Fibroblast of skin of back (primary cell): ENCODE results near the gene ADAMTSL3. TPM values are rescaled to one million over a fixed set of nuclear protein-coding genes. Genes with fewer than 3 reads are reported as not detected.

Experiments used
- DNase-seq: peaks from one replicate; pipeline ENCODE4 v3.0.0-alpha.2; 2013
- polyA plus RNA-seq, 2 experiments: library from polyadenylated mRNA; unstranded; fragments of 120-200 nt; gene quantifications; one replicate each; pipeline ENCODE4 v1.2.1, GENCODE V29; 2013; ENCODE audit not compliant: insufficient read length in 2 of 2

Gene ADAMTSL3, protein sequence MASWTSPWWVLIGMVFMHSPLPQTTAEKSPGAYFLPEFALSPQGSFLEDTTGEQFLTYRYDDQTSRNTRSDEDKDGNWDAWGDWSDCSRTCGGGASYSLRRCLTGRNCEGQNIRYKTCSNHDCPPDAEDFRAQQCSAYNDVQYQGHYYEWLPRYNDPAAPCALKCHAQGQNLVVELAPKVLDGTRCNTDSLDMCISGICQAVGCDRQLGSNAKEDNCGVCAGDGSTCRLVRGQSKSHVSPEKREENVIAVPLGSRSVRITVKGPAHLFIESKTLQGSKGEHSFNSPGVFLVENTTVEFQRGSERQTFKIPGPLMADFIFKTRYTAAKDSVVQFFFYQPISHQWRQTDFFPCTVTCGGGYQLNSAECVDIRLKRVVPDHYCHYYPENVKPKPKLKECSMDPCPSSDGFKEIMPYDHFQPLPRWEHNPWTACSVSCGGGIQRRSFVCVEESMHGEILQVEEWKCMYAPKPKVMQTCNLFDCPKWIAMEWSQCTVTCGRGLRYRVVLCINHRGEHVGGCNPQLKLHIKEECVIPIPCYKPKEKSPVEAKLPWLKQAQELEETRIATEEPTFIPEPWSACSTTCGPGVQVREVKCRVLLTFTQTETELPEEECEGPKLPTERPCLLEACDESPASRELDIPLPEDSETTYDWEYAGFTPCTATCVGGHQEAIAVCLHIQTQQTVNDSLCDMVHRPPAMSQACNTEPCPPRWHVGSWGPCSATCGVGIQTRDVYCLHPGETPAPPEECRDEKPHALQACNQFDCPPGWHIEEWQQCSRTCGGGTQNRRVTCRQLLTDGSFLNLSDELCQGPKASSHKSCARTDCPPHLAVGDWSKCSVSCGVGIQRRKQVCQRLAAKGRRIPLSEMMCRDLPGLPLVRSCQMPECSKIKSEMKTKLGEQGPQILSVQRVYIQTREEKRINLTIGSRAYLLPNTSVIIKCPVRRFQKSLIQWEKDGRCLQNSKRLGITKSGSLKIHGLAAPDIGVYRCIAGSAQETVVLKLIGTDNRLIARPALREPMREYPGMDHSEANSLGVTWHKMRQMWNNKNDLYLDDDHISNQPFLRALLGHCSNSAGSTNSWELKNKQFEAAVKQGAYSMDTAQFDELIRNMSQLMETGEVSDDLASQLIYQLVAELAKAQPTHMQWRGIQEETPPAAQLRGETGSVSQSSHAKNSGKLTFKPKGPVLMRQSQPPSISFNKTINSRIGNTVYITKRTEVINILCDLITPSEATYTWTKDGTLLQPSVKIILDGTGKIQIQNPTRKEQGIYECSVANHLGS (N-terminal part only)
- 0.18 TPM for polyA plus RNA-seq (2013, experiment 1 of 2; ENCODE audit: insufficient read length)
- 0.55 TPM for polyA plus RNA-seq (2013, experiment 2 of 2; ENCODE audit: insufficient read length)

DNA sequence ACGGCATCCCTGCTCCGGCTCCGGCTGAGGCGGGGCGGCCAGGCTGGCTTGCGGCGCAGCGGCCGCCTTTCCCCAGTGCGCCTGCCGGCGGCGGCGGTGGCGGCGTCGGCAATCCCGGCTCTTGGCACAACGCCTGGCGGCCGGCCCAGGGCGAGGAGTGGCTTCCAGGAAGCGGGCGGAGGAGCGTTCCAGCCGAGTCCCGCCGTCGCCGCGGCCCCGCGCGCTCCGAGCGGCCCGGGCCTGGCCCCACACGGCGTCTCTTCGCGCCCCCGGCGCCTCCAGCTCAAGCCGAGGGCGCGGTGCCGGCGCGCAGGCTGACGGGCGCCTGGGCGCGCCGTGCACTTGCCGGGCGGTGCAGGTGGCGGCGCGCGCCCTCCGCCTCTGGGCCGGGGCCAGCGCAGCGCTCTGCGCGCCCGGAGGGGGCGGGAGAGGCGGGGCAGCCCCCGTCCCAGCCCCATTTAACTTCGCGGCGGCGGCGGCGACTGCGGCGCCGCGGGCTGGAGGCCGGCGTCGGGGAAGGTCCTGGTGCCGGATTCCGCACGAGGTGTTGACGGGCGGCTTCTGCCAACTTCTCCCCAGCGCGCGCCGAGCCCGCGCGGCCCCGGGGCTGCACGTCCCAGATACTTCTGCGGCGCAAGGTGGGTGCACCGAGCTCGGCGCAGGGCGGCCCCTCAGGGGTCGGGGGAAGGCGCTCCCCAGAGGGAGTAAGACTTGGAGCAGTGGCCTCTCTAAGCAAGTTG is at the start of gene ADAMTSL3:
TSS of gene ADAMTSL3 (plus strand) at position 485 of the 740 bp plus-strand sequence. CDS start 1,639 bp downstream, outside the sequence.
- peak; percentile 71 for DNase-seq

DNA sequence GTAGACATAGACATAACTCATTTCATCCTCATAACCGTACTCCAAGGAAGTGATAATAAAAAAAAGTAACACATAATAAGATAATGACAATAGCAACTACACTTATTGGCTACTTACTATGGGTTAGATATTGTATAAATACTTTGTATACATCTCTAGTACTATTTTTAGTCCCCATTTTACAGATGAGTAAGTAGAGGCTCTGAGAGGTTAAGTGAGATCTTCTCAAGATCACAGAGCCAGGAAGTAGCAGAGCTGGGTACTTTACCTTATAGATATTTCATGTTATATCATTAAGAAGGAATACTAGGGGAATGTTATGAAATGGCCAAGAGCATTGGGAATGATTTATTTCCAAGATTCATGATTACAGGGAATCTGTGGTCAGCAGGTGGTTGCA is 49.4 kb upstream of the ADAMTSL3 start:
- no peak for DNase-seq

DNA sequence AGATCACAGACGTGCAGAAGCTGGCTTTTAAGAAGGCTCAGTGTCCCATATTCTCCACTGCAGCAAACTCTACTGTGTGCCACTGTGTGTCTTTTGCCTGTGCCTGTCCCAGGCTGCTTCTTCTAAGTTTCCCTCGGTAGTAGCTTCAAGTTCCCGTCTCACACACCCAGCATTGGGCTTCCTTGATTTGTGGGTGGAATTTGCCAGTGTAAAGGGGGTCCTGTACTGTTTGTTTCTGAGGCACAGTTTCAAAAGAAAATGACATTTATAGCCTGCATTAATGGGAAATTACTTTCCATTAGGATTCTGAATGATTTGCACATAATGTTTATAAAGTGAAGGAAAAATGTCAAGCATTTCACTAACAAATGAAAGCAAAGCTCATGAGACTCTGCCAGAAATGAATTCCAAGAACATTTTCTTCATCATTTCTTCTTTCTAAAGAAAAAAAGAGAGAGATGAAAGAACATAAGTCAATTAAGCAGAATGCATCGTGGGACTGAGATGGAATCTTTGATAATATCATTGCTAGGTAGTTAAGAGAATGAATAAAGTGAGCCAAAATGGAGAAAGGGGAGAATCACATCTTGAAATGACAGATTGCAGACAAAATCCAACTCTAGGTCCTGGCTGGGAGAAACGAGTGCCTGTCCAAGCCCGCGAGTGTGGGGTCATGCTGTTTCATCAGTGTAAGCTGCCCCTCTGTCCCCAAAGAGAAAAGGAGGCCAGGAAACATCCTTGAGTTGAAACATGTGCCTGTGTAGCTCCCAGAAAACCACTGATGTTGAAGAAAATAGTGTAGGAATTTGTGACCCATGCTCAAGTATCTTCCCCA is 48.6 kb upstream of the ADAMTSL3 start:
- DNase-seq = no peak

DNA sequence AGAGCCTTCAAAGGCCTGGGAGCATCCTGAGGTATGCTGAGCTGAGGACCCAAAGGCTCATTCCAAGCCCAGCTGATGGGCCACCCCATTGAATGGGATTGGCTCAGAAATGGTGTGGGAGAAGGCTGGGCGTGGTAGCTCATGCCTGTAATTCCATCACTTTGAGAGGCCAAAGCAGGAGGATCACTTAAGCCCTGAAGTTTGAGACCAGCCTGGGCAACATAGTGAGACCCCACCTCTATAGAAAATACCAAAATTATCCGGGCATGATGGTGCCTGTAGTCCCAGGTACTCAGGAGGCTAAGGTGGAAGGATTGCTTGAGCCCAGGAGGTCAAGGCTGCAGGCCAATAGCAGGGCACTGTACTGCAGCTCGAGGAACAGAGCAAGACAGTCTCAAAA is 43.8 kb upstream of the ADAMTSL3 start:
- DNase-seq = no peak

DNA sequence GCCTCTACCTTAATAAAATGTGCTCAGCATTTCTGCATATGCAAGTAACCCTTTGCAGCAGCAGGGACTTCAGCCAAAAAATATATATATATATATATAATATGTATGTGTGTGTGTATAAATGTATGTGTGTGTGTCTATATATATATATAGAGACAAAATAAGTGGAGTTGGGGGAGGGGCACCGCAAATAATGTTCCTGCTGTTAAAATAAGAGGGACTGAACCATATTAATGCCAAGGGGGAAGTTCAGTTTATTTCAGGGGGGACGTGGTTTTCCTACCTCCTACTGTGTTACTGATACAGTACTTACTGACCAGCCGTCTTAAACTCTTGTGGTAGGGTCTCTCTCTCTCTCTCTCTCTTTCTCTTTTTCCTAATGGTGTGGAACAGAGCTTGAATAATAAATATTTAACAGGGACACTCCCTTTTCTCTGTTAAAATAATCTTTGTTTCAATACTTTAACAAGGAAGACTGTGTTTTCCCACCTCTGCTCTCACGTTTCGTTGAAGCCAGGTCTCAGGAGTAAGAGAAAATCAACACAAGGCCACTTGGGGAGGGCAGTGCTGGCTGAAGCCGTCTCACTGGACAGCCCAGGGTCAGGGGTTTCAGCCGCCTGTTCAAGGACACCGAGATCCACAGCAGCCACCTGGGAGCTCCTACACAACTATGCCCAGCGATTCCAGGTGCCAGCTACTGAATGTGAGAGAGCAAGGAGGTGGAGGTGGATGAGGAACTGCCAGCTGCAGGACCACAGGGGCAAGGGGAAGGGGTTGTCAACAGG is 42.8 kb upstream of the ADAMTSL3 start:
- no peak for DNase-seq

DNA sequence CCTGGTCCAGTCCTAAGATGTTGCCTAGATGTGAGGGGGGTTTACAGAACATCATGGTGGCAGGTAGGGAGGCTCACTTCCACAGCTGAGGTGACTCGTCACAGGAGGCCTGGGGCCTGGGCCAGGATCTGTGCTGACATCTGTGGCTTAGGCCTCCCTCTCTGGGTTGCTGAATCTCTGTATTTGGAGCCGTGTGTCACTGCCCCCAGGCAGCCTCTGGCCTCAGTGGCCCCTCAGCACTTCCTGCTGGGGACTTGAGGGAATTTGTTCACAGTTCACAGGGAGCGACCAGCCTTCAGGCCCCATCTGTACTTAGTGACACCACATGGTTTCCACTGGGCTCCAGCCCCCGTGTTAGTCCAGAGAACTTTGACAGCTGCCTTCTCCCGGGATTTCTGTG is 41.7 kb upstream of the ADAMTSL3 start:
- DNase-seq = no peak

DNA sequence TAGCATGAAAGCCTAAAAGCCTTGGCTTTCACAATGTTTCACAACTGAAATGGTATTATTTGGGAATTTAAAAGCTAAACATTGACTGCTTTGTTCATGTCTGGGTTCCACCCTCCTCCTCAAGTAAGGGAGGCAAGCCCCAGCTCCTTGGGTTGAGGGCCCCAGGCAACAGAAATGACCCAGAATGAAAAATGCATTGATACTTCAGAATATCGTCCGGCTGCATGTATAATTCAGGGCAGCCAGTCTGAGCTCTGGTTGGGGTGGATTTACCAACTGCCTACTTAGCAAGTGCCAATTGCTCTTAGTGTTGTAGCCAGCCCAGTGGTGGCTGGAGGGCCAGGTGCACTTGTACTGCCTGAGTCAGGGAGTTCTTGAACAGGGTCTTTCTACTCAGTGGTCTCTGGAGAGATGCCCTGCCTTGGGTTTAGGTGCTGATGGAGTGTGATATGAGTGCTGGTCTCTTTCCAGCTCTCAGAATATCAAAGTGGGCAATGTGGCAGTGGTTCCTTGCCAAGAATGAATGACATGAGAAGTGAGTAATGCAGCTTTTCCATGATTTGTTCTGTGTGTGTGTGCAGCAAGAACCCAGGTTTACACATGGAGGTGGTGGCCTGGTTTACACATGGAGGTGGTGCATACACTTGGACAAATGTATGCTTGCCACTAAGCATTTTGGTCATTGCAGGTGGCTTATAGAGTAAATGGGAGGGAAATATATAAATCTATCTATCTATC is 40.9 kb upstream of the ADAMTSL3 start:
- DNase-seq = no peak

DNA sequence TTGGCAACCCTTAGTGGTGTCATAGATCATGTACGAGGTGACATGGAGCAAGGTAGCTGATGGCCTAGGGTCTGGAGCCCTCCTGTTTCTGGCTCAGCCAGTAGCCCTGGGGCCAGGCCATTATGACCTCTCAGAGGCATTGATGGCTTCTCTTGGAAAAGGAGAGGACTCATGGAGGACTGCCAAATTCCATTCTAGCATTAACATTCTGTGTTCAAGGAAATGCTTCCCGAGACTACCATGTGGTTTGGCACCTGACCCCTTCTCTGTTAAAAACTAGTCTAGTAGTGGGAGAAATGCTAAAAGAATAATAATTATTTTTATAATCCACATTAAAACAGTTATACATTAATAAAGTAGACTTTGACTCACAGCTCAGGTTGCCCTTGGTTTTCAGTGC is 40.2 kb upstream of the ADAMTSL3 start:
- DNase-seq = peak; percentile 12

DNA sequence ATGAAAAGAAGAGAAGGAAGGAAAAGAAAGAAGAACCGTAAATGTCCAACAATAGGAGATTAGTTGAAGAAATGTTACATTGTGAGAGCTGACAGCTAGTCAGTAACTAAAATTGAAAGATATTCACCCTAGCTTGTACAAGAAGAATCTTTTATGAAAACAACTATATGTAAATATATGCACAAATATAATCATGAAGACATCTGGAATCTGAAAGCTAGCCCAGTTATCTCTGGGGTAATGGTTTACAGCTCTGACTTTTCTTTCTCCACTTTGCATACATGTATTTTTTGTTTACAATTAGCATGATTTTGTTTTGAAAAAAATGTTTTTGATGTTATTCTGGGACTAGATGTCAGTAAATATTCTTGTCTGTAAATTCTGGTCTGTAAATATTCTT is 37.1 kb upstream of the ADAMTSL3 start:
- DNase-seq = no peak

DNA sequence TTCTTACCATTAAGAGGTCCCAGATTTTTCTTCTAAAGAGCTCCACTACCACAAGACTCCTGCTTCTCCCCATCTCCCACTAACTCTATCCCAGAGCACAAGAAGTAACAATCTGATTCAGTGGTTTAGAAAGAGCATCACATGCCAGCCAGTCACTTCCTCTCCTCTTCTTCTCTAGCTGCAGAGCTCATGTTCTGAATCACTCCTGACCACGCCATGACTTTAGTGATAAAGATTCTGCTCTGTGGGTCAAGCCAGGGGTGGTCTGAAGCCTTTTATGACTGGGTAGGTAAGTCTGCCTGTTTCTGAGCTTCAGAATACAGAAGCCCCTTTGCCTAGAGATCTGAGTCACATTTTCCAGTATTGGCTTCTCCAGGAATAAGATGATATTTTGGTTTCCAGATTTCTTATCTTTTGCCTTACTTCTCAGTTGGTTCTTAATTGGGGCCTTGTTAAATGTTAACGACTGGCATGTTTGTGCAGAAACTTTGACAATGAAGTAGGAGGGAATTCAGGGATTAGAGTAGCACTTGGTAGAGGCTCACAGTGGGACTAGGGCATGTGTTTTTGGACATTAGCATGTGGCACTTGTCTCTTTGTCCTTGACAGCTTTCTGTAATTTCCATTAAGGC is 27.6 kb upstream of the ADAMTSL3 start:
- DNase-seq = peak; percentile 41

DNA sequence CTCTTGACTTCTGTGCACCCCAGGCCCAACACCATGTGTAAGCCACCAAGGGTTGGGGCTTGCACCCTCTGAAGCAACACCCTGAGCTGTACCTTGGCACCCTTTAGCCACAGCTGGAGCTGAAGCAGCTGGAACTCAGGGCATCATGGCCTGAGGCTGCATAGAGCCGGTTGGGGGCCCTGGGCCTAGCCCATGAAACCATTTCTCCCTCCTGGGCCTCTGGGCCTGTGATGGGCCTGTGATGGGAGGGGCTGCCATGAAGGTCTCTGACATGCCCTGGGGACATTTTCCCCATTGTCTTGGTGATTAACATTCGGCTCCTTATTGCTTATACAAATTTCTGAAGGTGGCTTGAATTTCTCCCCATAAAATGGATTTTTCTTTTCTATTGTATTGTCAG is 22.4 kb upstream of the ADAMTSL3 start:
- DNase-seq = no peak

DNA sequence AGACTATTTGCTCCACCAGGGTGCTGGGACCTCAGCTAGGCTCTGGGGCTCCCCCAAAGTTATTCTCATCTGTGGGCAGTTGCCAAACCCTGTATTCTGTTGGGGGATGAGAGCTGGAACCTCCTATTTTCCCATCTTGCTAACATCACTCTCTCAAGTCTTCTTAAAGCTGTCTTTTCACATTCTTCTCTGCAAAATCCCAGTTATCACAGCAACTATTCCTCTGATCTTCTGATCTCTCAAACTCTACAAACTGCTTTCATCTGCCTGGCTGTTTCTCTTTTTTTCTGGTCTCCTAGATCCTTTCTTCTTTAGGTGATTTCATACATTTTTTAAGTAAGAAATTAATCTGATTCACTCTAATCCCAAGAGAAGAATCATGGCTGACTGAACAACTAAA is 10.7 kb upstream of the ADAMTSL3 start:
- DNase-seq = no peak

DNA sequence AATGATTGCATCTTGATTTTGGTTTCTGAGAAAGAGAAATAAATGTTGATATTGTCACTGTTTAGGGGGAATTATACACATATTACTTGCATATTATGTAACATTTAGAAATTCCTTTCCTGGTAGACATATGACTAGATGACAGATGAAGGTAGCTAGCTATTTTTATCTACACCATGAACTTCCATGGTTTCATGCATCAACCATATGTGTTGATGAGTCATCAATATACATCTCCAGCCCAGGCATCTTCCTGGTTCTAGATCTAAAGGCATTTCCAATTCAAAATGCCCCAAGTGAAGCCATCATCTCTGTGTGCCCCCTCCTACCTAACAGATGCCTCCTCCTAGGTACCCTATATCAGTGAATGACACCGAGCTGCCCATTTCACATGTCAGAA is 9.5 kb upstream of the ADAMTSL3 start:
- no peak for DNase-seq

DNA sequence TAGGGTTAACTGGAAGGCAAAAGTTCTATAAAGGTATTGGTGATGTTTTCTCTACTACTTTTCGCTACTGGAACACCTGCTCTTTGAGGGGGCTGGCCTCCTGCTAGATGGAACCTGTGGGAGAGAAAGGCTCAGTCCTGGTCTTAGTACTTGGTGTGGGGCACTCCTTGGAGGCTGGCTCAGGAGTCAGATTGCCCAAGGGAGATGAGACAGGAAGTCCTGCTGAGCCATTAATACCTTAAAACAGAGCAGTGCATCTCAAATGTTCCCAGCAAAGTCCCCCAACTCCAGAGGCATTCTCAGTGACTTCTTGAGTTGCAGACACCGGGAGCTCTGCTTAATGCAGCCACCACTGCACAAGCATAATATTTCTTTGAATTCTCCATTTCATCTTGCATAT is 3.1 kb upstream of the ADAMTSL3 start:
- no peak for DNase-seq

DNA sequence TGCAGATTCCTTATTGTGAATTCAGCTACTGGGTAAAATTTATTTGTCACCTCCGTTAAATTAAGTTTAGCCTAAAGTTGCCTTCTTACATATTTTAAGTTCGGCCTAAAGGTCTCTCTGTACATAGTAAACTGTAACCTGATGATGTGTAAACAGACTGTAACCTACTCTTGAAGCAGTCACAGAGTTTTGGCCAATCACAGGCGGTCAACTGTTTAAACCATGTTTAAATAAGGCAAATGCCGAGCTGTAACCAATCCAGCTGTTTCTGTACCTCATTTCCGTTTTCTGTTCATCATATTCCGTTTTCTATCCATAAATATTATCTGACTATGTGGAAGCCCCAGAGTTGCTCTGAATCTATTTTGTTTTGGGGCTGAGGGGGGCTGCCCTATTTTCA is 2.4 kb upstream of the ADAMTSL3 start:
- DNase-seq = no peak

DNA sequence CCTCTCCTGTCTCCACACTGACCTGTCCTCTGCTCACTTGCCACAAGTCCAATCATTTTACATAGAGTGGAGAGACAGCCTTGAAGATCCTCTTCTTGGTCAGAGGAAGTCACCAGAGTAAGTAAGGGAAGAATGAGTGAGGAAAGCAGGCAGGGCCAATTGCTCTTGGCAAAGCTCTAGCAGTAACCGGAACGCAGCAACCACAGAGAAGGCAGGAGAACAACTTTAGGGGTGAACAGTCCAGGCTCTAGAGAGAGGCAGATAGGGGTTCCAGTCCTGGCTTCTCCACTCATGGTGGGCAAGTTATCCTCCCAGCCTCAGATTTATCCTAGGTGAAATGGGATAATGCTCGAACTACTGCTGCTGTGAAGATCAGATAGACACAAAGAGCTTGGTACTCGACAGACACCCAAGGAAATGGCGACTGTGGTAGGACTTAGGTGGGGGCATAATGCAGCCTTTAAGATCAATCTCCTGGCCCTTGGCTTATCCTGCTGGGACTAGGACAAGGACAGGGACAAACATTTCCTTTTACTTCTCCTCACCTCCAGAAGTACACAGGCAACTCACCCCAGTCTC is 1.2 kb upstream of the ADAMTSL3 start:
- DNase-seq = no peak

DNA sequence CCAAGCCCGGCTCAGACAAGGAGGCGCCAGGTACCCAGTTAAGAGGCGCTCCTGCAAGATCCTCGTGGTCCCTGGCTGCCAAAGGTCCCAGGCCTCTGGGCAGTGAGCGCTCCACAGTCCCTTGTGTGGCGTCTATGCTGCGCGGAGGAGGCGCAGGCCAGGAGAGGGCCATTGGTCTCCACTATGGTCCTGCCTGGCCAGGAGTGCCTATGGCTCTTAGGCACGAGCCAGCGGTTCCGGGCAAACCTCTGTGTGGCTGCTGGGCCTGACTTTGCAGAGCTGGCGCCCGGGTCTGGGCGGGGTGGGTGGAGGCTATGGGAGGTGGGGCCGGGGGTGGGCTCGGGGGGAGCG is 660 bp upstream of the ADAMTSL3 start:
- DNase-seq = no peak

DNA sequence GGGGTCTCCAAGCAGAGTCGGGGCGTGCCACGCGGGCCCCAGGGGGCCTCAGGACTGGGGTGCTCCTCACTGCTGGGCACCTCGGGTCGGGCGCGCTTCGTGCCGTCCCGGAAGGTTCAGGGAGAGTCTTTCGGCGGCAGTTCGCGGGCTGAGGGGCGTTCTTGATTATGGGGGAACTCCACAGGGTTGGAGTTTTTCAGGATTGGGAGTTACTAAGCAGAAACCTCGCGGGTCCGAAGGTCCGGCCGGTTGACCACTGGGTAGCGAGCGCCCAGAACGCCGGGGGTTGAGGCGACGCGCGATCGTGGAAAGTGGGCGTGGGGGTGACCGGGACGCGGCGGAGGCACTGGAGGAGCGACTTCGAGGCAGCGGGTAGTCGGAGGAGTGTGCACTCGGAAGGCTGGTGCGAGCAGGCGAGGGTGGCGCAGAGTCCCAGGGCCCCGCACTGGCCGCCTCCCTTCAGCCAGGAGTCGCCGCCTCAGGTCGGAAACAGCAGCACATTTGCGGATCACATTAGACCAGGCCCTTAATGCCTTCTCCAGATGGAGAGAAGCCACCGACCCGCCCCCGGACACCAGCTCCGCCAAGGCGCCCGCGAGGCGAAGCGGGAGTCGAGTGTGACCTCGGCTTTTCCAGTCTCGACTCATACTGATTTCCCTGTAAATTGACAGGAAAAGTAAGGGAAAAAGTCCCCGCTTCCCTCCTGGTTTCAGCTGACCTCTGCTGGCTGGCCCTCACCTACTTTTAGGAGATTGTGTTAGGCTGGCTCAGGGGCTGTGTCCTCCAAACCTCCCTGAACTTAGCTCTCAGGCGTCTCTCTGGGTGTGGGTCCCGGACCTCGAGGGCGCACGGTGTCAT is 685 bp downstream of the ADAMTSL3 start:
- DNase-seq = no peak
